Hindlimb muscle (tissue), 1 donor: ENCODE results near the gene SPINK7. TPM values are rescaled to one million over a fixed set of nuclear protein-coding genes. Genes with fewer than 3 reads are reported as not detected.
"Not testable (repeated sequence)": the region's sequence is repeated elsewhere in the genome, so short reads cannot be mapped to it uniquely, and the experiment has no call there.

Experiments used
- DNase-seq: peaks from one replicate; pipeline ENCODE4 v3.0.0-alpha.2; 2013
- polyA plus RNA-seq: library from polyadenylated mRNA; unstranded; fragments of 120-200 nt; gene quantifications from one replicate; pipeline ENCODE4 v1.2.1, GENCODE V29; 2013; ENCODE audit not compliant: insufficient read length

Gene SPINK7
- polyA plus RNA-seq: 0.61 TPM

DNA sequence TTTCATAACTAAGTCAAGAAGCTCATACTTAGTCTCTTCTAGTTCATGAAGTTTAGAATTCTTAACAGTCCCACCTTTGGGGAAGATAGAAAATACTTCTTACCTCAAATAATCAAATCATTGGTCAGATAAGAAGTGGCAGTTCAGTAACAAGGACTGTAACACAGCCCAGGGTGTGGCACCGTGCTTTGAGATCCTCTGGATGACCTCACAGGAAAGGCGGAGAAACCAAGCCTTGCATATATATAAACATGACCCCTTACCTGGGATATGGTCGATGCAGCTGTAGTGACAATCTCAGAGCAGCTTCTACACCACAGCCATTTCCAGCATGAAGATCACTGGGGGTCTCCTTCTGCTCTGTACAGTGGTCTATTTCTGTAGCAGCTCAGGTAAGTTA, at the start of gene SPINK7:
Gene SPINK7 (plus strand): TSS at position 271 of the 400 bp plus-strand sequence. CDS start 61 bp downstream, at position 332.
- DNase-seq: no peak

- no peak for DNase-seq
These were observed 44.3 kb upstream of the SPINK7 start for GRCh38 chr5:148267962-148268361.

DNA sequence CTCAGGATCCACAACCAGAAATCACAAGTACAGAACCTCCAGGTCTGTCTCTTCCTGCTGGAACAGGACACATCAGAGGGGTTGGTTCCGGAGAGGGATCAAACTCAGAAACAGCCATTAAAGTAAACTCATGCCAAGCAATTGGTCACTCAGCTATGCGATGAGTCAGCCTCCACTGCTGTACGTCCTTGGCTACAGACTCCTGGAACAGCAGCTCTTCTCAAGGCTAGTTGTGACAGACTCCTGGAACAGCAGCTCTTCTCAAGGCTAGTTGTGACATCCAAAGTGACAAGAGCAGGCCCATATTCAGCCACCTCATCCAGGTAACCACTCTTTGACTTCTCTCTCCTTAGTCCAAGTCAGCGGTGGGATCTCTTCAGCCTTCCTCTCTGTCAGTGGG, 43.7 kb upstream of the SPINK7 start, which contains the start of gene SPINK13:
Gene SPINK13 (plus strand): TSS at position 229 of the 400 bp plus-strand sequence. CDS start 1,279 bp downstream, outside the sequence.
- DNase-seq: no peak

- DNase-seq: not testable (repeated sequence)
These were observed 37.1 kb upstream of the SPINK7 start for GRCh38 chr5:148275129-148275528.

DNA sequence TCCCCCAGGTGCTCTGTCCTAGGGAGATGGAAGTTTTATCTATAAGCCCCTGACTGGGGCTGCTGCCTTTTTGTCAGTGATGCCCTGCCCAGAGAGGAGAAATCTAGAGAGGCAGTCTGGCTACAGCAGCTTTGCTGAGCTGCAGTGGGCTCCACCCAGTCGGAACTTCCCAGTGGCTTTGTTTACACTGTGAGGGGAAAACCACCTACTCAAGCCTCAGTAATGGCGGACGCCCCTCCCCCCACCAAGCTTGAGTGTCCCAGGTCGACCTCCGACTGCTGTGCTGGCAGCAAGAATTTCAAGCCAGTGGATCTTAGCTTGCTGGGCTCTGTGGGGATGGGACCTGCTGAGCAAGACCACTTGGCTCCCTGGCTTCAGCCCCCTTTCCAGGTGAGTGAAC, 31.3 kb upstream of the SPINK7 start:
- not testable (repeated sequence) for DNase-seq

DNA sequence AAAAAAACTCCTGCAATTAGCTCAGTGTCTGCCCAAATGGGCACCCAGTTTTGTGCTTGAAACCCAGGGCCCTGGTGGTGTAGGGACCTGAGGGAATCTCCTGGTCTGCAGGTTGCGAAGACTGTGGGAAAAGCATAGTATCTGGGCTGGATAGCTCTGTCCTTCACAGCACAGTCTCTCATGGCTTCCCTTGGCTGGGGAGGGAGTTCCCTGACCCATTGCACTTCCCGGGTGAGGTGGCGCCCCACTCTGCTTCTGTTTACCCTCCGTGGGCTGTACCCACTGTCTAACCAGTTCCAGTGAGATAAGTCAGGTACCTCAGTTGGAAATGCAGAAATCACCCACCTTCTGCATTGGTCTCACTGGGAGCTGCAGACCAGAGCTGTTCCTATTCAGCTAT, 30.9 kb upstream of the SPINK7 start:
- DNase-seq: not testable (repeated sequence)

DNA sequence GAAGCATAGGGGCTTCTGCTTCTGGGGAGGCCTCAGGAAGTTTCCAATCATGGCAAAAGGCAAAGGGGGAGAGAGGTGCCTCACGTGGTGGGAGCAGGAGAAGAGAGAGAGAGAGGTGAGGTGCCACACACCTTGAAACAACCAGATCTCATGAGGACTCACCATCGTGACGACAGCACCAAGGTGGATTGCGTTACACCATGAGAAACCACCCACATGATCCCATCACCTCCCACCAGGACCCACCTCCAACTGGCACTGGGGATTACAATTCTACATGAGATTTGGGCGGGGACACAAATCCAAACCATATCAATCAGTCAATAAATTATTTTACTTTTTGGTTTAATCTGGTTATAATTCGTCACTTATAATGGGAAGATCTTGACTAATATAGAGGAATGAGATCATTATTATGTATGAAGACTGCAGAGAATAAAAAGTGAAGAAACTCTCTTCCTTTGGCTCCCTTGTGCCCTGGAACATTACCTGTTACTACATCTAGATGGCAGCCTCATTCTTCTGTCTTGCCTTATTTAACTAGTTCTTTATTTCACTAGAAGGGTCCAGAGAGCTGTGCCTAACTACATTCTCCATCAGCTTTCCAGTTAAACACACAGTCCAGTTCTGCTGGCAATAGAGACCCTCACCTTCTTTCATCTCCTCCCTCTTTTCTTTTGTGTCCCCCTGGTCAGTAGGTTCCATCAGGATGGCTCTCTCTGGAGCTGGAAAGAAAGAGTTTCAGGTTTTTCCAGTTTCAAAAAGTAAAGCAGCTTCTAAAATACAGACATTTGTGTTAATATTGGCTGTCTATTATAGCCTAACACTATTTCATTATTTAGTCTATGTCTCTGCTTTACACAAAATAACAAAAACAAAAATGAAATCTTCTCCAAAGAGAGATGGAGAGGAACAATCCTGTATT, 21.7 kb upstream of the SPINK7 start:
- no peak for DNase-seq

DNA sequence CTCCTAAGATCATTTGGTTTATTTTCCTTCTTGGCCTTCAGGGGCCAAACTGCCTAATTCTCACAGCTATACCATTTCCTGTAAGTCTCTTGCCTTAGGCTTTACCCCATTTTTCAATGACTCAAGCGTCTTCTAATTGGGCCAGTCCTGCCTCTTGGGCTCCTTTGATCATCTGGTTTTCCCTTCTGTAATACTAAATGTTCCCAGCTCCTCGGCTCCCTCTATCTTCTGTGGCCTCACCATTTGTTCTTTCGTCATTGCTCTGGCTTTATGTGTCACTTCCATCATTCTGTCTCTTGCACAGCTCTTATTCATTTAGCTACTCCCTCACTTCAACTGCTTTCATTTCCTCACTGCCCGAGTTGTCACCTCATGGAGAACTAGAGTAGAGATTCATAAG, 14.5 kb upstream of the SPINK7 start:
- DNase-seq: no peak

- no peak for DNase-seq
These were observed 5.8 kb upstream of the SPINK7 start for GRCh38 chr5:148306446-148306845.

- DNase-seq: no peak
These were observed 3.2 kb upstream of the SPINK7 start for GRCh38 chr5:148309019-148309418.

DNA sequence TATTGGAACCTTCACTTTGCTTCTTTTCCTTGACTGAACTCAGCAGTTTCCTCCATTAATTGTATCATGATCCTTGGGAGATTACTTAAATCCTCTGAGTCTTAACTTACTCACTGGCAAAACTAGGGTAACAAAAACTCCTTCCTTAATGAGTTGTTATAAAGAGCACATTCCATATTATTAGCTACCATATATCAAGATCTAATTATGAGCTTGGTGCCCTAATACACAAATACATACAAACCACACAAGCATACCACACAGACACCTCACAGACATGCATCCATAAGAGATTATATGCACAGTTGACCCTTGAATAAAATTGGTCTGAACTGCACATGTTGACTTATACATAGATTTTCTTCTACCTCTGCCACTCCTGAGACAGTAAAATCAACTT, 2.5 kb upstream of the SPINK7 start:
- DNase-seq: no peak

DNA sequence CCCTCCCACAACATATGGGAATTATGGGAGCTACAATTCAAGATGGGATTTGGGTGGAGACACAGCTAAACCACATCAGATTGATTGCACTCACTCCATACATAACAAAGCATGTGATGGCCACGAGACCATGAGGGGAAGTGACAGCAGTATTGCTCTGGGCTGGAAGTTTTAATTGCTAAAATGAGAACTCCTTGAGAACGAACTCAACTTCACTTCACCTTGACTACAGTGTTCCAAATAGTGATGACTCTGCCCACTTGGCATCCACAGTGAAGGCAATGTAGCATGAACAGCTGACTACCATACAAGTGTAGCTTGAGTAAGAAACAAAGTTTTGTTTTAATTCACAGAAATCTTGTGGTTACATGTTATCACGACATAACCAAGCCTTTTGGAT, 739 bp upstream of the SPINK7 start:
- DNase-seq: no peak

GRCh38 chr5:148314187-148314586, 2.0 kb downstream of the SPINK7 start:
- DNase-seq: no peak

GRCh38 chr5:148314731-148315130, 2.5 kb downstream of the SPINK7 start:
- no peak for DNase-seq

DNA sequence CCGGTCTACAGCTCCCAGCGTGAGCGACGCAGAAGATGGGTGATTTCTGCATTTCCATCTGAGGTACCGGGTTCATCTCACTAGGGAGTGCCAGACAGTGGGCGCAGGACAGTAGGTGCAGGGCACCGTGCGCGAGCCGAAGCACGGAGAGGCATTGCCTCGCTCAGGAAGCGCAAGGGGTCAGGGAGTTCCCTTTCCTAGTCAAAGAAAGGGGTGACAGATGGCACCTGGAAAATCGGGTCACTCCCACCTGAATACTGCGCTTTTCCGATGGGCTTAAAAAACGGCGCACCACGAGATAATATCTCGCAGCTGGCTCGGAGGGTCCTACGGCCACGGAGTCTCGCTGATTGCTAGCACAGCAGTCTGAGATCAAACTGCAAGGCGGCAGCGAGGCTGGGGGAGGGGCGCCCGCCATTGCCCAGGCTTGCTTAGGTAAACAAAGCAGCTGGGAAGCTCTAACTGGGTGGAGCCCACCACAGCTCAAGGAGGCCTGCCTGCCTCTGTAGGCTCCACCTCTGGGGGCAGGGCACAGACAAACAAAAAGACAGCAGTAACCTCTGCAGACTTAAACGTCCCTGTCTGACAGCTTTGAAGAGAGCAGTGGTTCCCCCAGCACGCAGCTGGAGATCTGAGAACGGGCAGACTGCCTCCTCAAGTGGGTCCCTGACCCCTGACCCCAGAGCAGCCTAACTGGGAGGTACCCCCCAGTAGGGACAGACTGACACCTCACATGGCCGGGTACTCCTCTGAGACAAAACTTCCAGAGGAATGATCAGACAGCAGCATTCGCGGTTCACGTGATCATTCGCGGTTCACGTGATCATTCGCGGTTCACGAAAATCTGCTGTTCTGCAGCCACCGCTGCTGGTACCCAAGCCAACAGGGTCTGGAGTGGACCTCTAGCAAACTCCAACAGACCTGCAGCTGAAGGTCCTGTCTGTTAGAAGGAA, 8.1 kb downstream of the SPINK7 start:
- not testable (repeated sequence) for DNase-seq

DNA sequence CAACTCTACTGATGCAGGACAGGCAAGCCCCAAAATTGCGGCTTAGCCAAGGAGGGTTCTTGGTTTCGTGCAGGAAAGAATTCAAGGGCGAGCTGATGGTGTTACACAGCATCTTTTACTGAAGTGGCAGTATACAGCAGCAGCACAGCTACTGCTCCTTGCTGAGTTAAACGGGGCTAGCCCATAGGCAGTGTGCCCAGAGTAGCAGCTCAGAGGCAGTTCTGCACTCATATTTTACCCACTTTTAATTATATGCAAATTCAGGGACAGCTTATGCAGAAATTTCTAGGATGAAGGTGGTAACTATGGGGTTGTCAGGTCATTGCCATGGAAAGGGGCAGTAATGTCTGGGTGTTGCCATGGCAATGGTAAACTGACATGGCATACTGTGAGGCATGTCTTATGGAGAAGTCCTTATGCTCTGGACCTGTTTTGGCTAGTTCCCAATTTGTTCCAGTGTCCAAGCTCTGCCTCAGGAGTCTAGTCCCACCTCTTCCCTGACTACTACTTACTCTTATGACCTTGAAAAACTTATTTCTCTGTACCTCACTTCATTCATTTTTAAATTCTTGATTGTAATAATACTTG, 21.1 kb downstream of the SPINK7 start:
- no peak for DNase-seq

DNA sequence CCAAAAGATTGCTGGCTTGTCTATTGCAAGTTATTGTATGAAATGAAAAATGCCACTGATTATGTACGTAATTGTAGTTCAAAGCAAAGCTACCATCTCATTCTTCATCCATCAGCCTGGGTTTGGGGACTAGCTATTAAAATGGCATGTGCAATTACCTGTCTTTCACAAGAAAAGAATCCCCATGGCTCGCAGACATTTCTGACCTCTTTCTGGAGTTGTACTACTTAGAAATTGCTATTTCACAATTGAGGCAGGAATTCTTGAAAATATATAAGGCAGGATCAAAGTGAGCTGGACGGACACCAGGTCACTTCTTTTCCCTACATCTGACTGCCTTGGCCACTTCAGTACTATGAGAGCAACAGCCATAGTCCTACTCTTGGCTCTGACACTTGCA, 23.0 kb downstream of the SPINK7 start, which contains the start of gene SPINK9:
Gene SPINK9 (plus strand): TSS at position 301 of the 400 bp plus-strand sequence. CDS start 55 bp downstream, at position 356.
- no peak for DNase-seq

GRCh38 chr5:148336704-148337435, 24.6 kb downstream of the SPINK7 start:
- no peak for DNase-seq

- DNase-seq: no peak
These were observed 30.3 kb downstream of the SPINK7 start for GRCh38 chr5:148342371-148343045.

DNA sequence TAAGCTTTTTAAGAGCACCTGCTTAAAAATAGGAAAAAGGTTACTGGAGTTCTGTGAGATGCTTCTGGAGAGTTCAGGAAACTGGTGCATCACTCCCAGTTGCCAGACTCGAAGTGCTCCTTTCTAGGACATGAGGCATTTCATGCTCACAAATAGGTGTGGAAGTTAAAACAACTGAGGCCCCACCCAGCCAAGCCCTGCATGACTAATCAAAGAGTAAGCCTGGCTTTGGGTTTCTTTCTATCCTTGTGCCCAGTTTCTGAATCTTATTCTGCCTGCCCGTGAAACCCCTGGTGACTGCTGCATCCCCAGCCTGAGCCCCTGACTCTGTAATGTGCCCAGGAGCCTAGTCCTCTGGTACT, 30.8 kb downstream of the SPINK7 start:
- no peak for DNase-seq
